GM21447 (cell line): ENCODE results near the gene U2AF2.
A peak's percentile ranks its signal among the peaks of the same experiment; 100 is the strongest.

Experiments
- ATAC-seq: cut with Tn5 transposase; IDR thresholded peaks from one replicate; pipeline ENCODE4 v1.9.1; 2021; ENCODE audit not compliant: unreplicated experiment

Gene U2AF2

DNA sequence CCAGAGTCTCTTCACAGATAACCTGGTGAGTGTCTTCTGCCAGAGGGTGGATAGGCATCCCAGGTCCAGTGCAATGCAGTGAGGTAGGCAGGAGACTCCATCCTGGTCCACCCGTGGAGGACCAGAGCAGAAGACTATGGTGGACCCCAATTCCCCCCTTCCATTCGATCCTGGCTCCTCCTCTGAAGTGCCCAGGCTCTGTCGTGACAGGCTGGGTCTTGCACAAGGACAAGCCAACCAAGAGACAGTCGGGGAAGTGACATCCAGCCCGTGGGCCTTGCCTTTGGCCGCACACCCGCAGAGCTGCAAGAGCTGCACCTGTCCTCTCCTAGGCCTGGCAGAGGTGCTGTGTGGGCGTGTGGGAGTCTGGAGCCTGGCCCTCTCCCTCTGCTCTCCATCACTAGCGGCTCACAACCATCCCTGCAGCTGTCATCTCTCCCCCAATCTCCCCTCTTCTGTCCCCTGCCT is 33.6 kb upstream of the U2AF2 start:
- no peak for ATAC-seq

DNA sequence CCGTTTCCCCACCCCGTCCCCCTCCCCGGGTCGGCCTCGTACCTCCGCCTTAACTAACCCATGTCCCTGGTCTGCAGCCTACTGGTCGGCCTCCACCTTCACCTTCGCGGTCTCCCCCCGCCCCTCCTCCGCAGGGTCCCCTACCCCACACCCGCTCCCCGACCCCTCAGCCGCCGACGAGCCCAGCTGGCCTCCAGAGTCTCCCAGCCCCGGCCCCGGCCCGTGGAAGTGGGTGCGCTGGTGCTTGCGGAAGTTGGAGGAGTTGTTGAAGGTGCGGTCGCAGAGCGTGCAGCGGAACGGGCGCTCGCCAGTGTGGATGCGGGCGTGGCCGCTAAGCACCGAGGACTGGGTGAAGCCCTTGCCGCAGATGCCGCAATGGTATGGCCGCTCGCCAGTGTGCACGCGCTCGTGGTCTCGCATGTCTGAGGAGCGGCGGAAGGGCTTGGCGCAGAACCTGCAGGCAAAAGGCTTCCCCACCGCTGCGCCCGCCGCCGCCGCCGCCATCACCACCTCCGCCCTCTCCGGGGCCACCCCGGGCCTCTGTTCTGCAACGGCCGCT is 33.1 kb upstream of the U2AF2 start:
- ATAC-seq, result no peak

DNA sequence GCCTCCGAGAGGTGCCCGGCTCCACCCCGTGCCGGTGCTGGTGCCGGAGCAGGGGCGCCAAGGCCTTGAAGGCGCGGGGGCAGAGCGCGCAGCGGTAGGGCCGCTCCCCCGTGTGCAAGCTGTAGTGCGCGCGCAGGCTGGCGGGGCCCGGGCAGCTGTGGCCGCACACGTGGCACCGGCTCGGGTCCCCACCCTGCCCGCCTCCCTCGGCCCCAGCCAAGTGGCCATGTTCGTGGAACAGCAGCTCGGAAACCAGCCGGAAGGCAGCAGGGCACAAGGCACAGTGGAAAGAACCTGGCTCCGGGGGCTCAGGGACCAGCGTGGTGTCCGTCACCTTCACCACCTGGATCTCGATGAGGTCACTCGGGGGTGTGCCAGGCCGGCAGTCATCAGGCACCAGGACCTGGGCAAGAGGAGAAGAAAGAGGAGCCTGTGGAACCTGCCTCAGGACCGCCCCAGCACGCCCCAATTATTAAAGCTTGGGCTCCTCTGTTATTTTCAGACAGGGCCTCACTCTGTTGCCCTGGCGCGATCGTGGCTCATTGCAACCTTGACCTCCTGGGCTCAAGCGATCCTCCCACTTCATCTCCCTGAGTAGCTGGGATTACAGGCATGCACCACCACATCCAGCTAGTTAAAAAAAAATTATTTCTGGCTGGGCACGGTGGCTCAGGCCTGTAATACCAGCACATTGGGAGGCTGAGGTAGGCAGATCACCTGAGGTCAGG is 32.4 kb upstream of the U2AF2 start:
- ATAC-seq, result no peak

DNA sequence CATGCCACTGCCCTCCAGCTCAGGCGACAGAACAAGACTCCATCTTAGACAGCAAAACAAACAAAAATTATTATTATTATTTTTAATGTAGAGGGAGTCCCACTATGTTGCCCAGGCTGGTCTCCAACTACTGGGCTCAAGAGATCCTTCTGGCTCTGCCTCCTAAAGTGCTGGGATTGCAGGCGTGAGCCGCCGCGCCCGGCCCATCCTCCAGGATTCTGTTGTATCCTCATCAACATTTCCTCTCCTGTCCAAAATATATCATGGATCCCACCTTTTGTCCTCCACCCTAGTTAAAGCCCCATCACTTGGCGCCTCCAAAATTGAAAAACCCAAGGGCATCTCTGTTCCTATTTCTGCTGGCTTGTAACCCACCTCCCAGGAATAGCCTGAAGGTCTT is 31.7 kb upstream of the U2AF2 start:
- ATAC-seq, result no peak

DNA sequence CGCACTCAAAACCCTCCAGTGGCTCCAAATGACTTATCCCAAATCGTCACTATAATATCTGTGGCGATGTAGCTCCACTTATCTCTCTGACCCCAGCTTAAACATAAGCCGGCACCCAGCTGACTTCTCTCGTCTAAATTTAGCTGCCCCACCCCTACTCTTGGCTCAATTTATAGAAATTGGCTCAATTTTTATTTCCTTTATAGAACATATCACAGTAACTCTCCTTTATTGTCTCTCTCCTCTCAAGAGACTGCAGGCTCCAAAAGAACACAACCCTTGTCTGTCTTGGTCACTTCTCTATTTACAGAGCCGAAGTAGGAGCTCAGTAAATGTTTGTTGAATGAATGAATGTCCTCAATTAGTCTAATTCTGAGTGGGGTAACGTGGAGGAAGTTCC is 31.3 kb upstream of the U2AF2 start:
- no peak for ATAC-seq

DNA sequence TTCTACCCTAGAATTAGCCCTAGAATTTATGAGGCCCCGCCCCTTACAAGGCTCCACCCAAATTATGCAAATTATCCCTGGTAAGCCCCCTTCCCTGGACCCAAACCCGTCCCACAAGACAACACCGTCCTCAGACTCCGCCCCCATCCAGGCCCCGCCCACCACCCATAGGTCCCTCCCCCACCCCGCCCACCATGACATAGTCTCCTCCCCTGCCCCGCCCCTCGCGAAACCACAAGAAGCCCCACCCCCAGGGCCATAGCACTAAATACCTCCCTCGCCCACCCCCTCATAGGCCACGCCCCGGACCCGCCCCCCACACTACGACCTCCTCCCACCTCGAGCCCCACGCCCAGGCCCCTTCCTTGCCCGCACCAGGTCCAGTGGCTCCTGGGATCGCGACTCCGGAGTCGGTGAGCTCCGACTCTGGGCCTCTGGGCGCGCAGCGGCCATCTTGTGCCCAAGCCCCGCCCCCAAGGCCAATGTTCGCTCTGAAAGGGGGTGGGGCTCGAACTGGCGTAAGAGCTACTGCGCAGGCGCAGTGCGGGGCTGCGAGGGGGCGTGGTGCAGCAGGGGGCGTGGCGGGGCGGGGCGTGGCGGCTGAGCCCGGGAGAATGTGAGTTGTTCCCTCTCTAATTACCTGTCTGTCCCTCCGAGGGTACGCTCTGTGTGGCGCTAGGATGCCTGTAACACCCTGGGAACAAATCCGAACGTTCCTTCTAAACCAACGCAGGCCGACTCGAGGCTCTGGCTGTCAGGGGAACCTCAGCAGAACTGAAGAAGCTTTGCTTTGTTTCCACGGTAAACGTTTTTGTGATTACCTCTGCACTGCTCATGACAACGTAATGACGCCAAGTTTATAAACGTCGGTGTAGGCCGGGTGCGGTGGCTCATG is 30.5 kb upstream of the U2AF2 start, which contains the start of gene ZNF784:
Gene ZNF784 (minus strand): TSS at position 458 of the 895 bp plus-strand sequence. CDS start 5 bp downstream, at position 453.
- ATAC-seq, result peak; percentile 55

DNA sequence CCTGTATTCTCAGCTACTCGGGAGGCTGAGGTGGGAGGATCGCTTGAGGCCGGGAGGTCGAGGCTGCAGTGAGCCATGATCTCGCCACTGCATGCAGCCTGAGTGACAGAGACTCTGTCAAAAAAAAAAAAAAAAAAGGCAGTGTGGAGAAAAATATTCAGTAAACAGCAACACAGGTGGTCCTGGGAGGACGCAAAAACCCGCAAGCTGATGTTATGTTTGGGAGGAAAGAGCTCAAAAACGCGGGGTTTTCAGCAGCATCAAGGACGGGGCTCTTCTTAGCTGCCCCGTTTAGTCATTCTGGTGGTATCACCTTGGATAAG is 29.9 kb upstream of the U2AF2 start:
- ATAC-seq, result peak; percentile 7

DNA sequence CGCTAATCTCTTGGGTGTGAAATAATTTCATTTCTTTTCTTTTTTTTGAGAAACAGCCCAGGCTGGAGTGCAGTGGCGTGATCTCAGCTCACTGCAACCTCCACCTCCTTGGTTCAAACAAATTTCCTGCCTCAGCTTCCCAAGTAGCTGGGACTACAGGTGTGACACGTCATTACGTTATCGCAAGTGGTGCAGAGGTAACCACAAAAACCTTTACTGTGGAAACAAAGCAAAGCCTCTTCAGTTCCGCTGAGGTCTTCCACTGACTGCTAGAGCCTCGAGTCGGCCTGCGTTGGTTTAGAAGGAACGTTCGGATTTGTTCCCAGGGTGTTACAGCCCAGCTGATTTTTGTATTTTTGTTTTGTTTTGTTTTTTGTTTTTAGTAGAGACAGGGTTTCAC is 28.5 kb upstream of the U2AF2 start:
- ATAC-seq, result no peak

DNA sequence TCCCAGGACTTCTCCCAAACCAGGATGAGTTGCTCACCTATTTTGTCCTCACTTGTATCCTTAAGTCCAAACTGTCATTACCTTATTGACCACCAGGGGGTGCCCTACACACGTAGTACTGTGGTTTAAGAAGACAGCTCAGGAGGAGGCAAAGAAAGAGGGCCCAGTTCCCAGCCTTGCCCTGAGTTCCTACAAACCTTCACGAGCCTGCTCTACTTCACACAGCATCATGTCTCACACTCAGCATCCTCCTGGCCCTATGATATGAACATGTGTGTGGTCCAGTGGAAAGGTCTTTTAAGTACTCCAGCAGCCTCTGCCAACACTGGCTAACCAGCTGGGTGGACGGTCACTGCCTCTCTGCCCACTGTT is 22.4 kb upstream of the U2AF2 start:
- ATAC-seq, result no peak

DNA sequence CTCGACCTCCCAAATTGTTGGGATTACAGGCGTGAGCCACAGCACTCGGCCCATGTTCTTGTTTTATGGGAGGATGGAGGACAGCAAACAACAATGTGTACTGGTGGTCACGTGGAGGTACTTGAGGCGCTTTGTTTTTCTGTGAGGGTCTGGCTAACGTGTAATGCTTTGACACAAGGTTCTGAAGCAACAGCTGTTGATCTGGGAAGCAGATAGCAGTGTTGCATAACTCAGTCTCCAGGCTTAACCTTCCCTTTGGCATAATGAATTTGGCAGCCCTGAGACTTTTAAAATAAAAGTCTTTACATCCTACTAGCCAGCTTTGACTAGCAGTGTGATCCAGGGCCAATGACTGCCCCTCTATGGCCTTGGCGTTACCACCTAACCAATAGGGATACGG is 21.0 kb upstream of the U2AF2 start:
- ATAC-seq, result no peak

DNA sequence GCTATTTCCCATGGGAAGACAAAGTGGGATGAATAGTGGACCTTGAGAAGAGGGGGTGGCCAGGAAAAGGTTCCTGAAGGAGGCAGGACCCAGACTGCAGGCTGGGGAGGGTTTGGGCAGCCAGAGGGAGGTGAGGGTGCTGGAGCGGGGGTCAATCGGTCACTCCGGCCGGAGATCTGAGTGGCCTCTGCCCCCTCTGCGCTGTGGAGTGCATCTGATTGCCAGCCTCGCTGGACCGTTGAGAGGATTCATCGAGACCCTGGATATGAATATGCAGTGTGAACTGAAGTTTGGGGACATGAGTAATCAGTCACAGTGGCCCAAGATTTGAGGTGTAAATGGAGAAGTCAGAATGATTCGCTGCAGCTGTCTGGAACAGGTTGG is 19.5 kb upstream of the U2AF2 start:
- ATAC-seq, result no peak

DNA sequence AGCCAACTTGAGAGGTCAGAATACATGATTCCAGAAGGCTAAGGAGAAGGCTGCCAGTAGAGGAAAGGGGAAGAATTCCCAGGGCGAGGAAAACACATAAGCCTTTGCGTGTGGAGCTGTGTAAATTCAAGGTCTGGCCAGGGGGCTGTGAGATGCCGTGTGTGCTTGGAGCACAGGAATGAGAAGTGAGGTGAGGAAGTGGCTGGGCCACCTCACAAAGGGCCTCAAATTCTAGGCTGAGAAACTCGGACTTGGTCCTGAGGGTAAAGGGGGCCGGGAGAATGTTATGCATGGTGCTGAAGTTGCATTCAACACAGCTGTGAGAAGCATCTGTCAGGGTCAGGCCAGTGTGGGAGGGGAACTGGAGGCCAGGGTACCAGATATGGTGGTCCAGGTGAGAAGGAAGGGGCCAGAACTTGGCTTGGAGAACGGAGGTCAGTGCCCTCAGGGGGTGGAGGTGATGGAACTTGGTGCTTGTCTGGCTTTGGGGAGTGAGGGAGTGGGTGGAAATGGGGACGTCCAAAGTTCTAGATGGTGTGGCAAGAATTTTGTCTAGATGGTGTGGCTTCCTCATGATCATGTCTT is 18.9 kb upstream of the U2AF2 start:
- no peak for ATAC-seq

DNA sequence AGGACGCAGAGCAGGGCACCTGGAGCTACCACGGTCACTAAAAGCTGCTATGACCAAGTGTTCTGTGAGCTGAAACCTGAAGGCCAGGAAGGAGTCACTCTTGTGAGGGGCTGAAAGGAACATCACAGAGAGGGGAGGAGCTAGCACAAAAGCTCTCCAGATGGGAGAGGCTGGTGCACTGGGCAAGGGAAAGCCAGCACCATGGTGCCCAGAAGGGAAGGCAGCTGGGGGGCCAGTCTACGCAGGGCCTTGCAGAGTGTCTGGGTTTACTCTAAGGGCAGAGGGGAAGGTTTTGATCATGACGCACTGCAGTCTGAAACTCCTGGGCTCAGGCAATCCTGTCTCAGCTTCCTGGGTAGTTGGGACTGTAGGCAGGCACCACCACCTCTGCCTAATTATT is 18.1 kb upstream of the U2AF2 start:
- ATAC-seq, result no peak

DNA sequence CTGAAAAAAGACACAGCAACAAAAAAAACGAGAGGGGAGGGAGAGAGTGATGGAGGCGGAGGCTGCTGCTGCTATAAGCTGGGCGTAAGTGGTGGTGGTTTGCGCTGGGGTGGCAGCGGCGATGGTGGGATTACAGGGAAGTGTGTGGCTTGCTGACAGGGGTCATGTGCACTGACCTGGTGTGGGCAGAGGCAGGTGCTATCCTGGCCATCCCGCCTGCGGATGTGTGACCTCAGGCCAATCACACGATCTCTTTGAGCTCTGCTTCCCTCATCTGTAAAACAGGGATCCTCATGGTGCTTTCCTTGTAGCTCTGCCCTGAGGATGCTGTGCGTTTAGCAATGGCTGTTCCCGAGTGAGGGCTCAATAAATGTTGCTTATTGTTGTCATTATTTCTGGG is 17.3 kb upstream of the U2AF2 start:
- no peak for ATAC-seq

DNA sequence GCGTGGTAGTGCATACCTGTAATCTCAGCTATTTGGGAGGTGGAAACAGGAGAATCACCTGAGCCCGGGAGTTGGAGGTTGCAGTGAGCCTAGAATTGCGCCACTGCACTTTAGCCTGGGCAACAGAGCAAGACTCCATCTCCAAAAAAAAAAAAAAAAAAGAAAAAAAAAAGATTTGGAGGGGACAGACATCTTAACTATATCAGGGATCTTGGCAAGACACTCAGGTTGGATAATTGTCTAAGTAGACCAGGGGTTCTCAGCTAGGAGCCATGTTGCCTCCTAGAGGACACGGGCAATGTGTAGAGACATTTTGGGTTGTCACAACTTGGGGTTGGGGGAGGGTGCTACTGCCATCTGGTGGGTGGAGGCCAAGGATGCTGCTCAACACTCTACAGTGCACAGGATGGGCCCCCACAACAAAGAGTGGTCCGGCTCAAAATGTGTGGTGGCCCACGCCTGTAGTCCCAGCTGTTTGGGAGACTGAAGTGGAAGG is 15.9 kb upstream of the U2AF2 start:
- no peak for ATAC-seq

DNA sequence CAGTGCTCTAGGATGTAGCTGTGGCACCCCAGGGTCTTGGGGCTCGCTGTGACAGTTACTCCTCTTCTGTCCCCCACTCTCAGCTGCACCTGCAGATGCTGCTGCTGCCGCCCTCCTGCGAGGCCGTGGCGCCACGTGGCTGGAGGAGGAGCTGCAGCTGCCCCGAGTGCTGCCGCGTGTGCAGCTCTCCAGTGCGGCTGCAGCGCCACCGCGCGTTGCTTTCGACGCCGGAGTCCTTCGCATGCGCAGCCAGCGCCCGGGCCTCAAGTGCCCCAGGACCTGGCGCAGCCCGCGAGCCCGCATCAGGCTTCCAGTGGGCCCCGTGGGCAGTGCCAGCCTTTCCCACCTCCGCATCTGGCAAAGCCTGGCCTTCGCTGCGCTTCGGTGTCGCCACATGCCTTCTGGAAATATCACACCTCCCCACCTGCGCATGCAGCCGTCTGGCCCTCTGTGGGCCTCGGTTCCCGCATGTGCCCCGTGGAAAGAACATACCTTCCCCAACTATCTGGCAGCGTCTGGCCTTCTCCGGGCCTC is 14.7 kb upstream of the U2AF2 start:
- ATAC-seq, result no peak

DNA sequence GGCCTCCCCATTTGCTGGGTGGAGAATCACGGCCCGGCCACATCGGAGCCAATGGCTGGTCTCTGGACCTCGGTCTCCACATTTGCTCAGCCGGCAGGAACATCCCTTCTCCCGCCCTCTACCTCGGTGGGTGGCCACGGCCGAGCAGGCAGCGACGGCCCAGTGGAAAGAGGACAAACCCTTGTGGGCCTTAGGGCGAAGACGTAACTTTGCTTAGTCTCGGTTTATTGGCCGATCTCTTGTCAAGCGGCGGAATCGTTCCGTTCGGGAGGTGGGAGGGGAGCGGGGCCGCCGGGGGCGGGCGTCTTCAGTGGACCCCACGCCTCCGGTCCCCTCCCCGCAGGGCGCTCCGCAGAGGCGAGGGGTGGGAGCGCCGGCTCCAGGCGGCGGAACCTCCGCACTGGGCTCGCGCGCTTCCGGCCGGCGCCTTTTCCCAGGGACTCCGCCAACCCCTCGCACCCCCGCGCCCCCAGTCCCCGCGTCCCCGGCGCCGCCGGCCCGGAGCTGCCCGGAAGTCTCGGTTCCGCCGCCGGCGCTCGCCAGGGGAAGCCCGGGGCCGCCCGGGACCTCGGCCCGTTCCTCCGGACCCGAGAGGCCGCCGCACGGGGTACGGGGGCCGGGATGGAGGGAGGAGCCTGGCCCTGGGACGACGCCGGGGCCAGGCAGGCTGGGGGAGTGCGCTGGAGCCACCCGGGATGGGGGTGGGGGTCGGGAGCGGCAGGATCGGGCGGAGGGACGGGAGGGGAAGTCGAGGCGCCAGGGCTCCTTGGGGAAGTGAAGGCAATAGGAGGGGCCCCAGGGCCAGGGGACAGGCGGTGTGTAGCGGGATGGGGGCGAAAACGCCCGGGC is 14.0 kb upstream of the U2AF2 start, which contains the start of gene ZNF580:
Gene ZNF580 (plus strand): TSS at position 426 of the 849 bp plus-strand sequence. CDS start 1,507 bp downstream, outside the sequence.
- ATAC-seq, result no peak

DNA sequence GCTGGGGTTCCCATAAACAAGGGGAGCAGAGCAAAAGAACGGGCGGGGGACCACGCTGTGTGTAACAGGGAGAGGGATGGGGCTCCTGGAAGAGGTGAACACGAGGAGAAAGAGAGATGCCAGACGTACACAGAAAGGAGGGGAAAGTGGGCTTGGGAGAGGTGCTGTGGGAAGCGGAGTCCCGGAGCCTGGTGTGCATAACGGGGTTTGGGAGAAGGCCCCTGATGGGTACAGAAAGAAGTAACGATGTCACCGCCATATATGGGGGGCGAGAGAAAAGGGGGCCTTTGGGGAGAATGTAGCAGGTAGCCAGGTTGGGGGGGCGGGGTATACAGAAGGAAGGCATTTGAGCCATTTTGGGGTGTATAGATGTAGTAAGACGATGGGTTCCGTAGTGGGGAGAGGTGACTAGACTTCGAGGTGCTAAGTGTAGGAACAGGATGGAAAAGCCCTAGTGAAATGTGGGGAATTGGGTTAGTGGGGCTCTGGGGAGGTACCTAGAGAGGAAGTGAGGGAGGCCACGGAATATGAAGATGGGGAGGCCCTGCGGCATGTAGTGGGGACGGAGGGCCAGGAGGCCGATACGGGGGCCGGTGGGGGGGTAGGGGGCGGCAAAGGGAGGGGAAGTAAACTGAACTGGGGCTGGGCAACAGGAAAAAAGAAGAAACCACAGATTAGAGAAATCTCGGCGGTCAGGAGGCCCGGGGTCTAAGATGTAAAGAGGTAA is 13.2 kb upstream of the U2AF2 start:
- no peak for ATAC-seq

DNA sequence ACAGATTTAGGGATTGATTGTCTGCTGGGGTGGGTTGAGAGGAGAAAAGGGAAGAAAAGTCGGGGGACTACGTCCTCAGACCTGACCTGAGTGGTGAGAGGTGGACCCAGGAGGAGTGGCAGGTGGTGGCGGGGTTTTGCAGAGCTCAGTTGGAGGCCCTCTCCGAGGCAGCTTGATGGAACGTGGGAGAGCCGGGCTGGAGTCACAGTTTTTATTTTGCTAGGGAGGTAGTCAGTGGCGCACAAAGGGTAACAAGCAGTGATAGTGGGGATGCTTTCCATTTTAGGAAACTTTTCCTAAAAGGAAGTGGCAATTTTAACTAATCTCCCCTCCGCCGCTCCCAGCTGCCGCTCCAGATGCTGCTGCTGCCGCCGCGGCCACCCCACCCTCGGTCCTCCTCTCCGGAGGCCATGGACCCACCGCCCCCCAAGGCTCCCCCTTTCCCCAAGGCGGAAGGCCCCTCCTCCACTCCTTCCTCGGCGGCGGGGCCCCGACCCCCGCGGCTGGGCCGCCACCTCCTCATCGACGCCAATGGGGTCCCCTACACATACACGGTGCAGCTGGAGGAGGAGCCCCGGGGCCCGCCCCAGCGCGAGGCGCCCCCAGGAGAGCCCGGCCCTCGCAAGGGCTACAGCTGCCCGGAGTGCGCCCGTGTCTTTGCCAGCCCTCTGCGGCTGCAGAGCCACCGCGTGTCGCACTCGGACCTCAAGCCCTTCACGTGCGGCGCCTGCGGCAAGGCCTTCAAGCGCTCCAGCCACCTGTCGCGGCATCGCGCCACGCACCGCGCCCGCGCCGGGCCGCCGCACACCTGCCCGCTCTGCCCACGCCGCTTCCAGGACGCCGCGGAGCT is 12.5 kb upstream of the U2AF2 start:
- no peak for ATAC-seq
